ENCODE data around the gene LINC00305.

The LINC00305 gene

DNA sequence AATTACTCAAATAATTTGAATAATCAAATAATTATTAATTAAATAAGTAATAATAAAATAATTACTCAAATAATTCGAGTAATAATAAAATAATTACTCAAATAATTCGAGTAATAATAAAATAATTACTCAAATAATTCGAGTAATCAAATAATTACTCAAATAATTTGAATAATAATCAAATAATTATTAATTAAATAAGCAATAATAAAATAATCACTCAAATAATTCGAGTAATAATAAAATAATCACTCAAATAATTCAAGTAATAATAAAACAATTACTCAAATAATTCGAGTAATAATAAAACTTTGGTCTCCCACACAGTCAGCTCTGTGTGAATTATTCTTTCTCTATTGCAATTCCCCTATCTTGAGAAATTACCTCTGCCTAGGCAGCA is 30.0 kb upstream of the LINC00305 start:
- Histone ChIP-seq H3K4me3 (ENCODE audit: insufficient read length, low read depth) (no peak overlapping the region), H3K9ac (ENCODE audit: insufficient read length, low read depth) (no peak overlapping the region), H3K36me3 (ENCODE audit: insufficient read depth, insufficient read length, low read length) (no peaks in the 10 kb centered on the region), H3K27me3 (ENCODE audit: insufficient read depth, insufficient read length) (no peaks in the 10 kb centered on the region), H3K9me3 (ENCODE audit: insufficient read depth, low read length) (peaks cover 6% of the 10 kb centered on the region; the same call in 1 of the 2 replicates), H3K4me1 (ENCODE audit: insufficient read depth, insufficient read length) (no peaks in the 10 kb centered on the region)
- DNase-seq (ENCODE audit: low read depth, low spot score): no peak
- no peak for TF ChIP-seq SUZ12 (IDR thresholded peaks at IDR 0.05; ENCODE audit: extremely low read depth, insufficient read depth, insufficient read length)
- TF ChIP-seq YY1 (IDR thresholded peaks at IDR 0.05; ENCODE audit: insufficient read depth, insufficient read length): no peak
- no peak for TF ChIP-seq ZNF274 (IDR thresholded peaks at IDR 0.05; ENCODE audit: low read depth, low read length)

DNA sequence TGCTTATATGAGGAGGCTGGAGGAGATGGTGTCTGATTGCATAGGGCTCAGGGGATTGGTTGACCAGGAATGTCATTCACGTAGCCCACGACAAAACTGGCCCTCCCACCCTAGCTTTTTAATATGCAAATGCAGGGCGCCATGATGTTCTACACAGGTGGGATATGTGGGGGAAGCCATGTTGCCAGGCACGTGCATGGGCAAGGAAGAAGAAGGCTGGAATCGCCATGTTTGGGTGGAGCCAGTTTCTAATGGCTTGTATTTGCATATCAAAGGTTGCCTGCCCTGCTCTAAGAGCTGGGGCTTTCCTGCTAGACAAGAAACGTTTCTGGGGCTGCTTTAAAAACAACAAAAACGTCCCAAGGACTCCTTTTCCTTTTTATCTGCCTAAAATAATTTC is 26.5 kb upstream of the LINC00305 start:
- Histone ChIP-seq H3K4me3 (ENCODE audit: insufficient read length, low read depth) (no peak overlapping the region), H3K27me3 (ENCODE audit: insufficient read depth, insufficient read length) (no peaks in the 10 kb centered on the region), H3K9me3 (ENCODE audit: insufficient read depth, low read length) (peaks cover 6% of the 10 kb centered on the region; the same call in 1 of the 2 replicates), H3K4me1 (ENCODE audit: insufficient read depth, insufficient read length) (no peaks in the 10 kb centered on the region), H3K36me3 (ENCODE audit: insufficient read depth, insufficient read length, low read length) (no peaks in the 10 kb centered on the region), H3K9ac (ENCODE audit: insufficient read length, low read depth) (no peak overlapping the region)
- no peak for TF ChIP-seq SUZ12 (IDR thresholded peaks at IDR 0.05; ENCODE audit: extremely low read depth, insufficient read depth, insufficient read length)
- no peak for TF ChIP-seq ZNF274 (IDR thresholded peaks at IDR 0.05; ENCODE audit: low read depth, low read length)
- TF ChIP-seq YY1 (IDR thresholded peaks at IDR 0.05; ENCODE audit: insufficient read depth, insufficient read length): no peak
- DNase-seq (ENCODE audit: low read depth, low spot score): no peak

DNA sequence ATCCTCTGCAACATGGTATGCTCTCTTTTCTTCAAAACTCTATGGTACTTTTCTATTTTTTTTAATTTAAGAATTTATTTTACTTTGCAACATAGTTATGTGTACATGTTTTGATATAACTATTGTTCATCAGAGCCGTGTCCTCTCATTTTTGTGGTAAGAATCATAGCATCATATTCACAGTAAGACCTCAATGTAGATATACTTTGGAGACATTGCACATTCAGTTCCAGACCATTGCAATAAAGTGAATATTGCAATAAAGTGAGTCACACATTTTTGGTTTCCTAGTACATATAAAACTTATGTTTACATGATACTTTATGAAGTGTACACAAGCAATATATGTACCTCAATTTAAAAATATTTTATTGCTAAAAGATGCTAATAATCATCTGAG is 22.7 kb upstream of the LINC00305 start:
- TF ChIP-seq YY1 (IDR thresholded peaks at IDR 0.05; ENCODE audit: insufficient read depth, insufficient read length) (no peak), SUZ12 (IDR thresholded peaks at IDR 0.05; ENCODE audit: extremely low read depth, insufficient read depth, insufficient read length) (no peak), ZNF274 (IDR thresholded peaks at IDR 0.05; ENCODE audit: low read depth, low read length) (no peak)
- Histone ChIP-seq H3K4me3 (ENCODE audit: insufficient read length, low read depth) (no peak overlapping the region), H3K9ac (ENCODE audit: insufficient read length, low read depth) (no peak overlapping the region), H3K9me3 (ENCODE audit: insufficient read depth, low read length) (peaks cover 6% of the 10 kb centered on the region; the same call in 1 of the 2 replicates), H3K27me3 (ENCODE audit: insufficient read depth, insufficient read length) (no peaks in the 10 kb centered on the region), H3K4me1 (ENCODE audit: insufficient read depth, insufficient read length) (no peaks in the 10 kb centered on the region), H3K36me3 (ENCODE audit: insufficient read depth, insufficient read length, low read length) (no peaks in the 10 kb centered on the region)
- DNase-seq (ENCODE audit: low read depth, low spot score): no peak

DNA sequence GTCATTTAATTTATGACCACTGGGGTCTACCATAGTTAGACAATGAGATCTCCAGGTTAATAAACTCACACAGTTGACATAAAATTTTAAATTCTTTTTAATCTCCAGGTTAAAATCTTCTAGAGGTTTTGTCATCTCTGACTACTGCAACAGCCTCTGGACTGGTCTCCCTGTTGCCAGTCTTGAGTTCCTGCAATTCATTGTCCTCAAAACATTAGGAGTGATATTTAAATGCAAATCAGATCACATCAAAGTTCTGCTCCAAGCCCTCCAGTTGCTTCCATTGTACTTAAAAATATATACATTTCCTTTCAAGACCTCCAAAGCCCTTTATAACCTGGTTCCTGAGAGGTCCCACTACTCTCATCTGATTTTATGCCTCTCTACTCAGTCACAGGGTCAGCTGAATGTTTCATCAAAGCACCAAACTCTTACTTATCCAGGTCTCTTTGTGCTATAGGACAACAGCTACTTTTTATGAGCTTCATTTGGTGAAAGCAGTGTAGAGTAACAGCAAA is 18.6 kb upstream of the LINC00305 start:
- no peaks in the 10 kb centered on the region for H3K27me3 ChIP-seq (ENCODE audit: insufficient read depth, insufficient read length)
- H3K9me3 ChIP-seq (ENCODE audit: insufficient read depth, low read length): no peaks in the 10 kb centered on the region
- no peak for DNase-seq (ENCODE audit: low read depth, low spot score)
- H3K36me3 ChIP-seq (ENCODE audit: insufficient read depth, insufficient read length, low read length): no peaks in the 10 kb centered on the region
- no peaks in the 10 kb centered on the region for H3K4me1 ChIP-seq (ENCODE audit: insufficient read depth, insufficient read length)
- TF ChIP-seq YY1 (IDR thresholded peaks at IDR 0.05; ENCODE audit: insufficient read depth, insufficient read length): no peak
- H3K9ac ChIP-seq (ENCODE audit: insufficient read length, low read depth): no peak overlapping the region
- H3K4me3 ChIP-seq (ENCODE audit: insufficient read length, low read depth): no peak overlapping the region

DNA sequence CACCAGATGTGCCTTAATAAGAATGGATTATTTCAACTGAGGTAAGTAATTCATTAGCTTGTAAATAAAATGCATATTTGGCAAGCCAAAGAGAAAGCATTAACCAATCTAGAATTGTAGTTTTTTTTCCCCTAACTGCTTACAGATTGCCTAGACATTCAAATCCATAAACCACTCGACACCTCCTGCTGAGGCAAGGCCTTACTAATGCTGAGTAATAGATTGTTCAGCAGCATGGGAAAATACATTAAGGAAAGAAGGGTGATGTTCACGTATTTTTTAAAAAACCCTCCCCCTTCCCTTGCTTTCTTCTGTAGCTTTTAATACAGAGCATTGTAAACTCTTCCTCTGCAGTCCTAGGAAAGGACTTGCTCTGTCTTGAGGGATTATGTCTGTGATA is 17.0 kb upstream of the LINC00305 start:
- Histone ChIP-seq H3K9ac (ENCODE audit: insufficient read length, low read depth) (no peak overlapping the region), H3K9me3 (ENCODE audit: insufficient read depth, low read length) (no peaks in the 10 kb centered on the region), H3K4me3 (ENCODE audit: insufficient read length, low read depth) (no peak overlapping the region), H3K27me3 (ENCODE audit: insufficient read depth, insufficient read length) (no peaks in the 10 kb centered on the region), H3K36me3 (ENCODE audit: insufficient read depth, insufficient read length, low read length) (no peaks in the 10 kb centered on the region), H3K4me1 (ENCODE audit: insufficient read depth, insufficient read length) (no peaks in the 10 kb centered on the region)
- no peak for TF ChIP-seq SUZ12 (IDR thresholded peaks at IDR 0.05; ENCODE audit: extremely low read depth, insufficient read depth, insufficient read length)
- no peak for TF ChIP-seq ZNF274 (IDR thresholded peaks at IDR 0.05; ENCODE audit: low read depth, low read length)
- no peak for DNase-seq (ENCODE audit: low read depth, low spot score)

DNA sequence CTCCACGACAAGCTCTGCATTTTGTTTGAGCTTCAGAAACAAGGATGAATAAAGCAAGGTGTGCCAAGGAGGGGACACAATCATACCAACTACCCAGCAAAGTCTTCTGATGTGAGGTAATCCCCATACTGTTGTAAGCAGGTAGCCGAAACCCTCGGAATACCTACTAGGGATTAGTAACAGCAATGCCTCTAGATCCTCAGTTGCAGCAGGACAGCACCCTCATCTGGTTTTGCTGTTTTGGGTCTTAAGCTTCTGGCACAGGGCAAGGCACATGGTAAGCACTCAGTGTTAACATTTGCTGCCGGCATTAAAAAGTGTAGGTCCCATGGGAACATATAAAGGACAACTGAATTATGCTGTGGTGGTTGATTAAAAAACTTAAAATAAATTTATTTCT is 16.0 kb upstream of the LINC00305 start:
- H3K27me3 ChIP-seq (ENCODE audit: insufficient read depth, insufficient read length): no peaks in the 10 kb centered on the region
- DNase-seq (ENCODE audit: low read depth, low spot score): no peak
- no peaks in the 10 kb centered on the region for H3K9me3 ChIP-seq (ENCODE audit: insufficient read depth, low read length)
- H3K9ac ChIP-seq (ENCODE audit: insufficient read length, low read depth): no peak overlapping the region
- H3K4me3 ChIP-seq (ENCODE audit: insufficient read length, low read depth): no peak overlapping the region
- no peak for TF ChIP-seq SUZ12 (IDR thresholded peaks at IDR 0.05; ENCODE audit: extremely low read depth, insufficient read depth, insufficient read length)
- TF ChIP-seq ZNF274 (IDR thresholded peaks at IDR 0.05; ENCODE audit: low read depth, low read length): no peak
- TF ChIP-seq YY1 (IDR thresholded peaks at IDR 0.05; ENCODE audit: insufficient read depth, insufficient read length): no peak
- H3K36me3 ChIP-seq (ENCODE audit: insufficient read depth, insufficient read length, low read length): no peaks in the 10 kb centered on the region
- H3K4me1 ChIP-seq (ENCODE audit: insufficient read depth, insufficient read length): no peaks in the 10 kb centered on the region

DNA sequence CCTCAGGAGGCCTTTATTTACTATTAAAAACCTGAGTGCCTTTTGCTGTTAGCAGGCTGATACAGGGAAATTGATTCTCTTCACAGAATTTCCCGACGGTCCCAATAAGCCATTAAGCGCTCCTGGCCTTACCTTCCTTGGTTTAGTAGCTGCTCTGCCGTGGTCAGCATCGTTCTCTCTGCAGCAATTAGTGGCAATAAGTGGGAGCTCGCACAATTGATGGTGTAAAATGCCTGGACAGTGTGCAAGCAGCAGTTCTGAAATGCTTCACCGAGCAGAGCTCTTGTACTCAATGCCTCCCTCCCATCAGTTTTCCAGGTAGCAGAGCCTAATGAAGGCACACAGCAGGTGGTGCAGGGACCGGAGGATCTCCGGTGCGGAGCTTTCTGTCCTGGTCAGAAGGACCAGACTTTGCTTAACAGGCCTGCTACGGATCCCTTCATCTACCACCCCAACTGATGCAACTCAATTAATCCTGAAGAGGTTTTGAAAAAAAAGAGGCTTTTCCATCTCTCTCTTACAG is 1.1 kb upstream of the LINC00305 start:
- Histone ChIP-seq H3K27me3 (ENCODE audit: insufficient read depth, insufficient read length) (no peaks in the 10 kb centered on the region), H3K9ac (ENCODE audit: insufficient read length, low read depth) (no peak overlapping the region), H3K4me3 (ENCODE audit: insufficient read length, low read depth) (no peak overlapping the region), H3K4me1 (ENCODE audit: insufficient read depth, insufficient read length) (no peaks in the 10 kb centered on the region), H3K9me3 (ENCODE audit: insufficient read depth, low read length) (no peaks in the 10 kb centered on the region), H3K36me3 (ENCODE audit: insufficient read depth, insufficient read length, low read length) (no peaks in the 10 kb centered on the region)
- TF ChIP-seq SUZ12 (IDR thresholded peaks at IDR 0.05; ENCODE audit: extremely low read depth, insufficient read depth, insufficient read length) (no peak), ZNF274 (IDR thresholded peaks at IDR 0.05; ENCODE audit: low read depth, low read length) (no peak), YY1 (IDR thresholded peaks at IDR 0.05; ENCODE audit: insufficient read depth, insufficient read length) (no peak)
- no peak for DNase-seq (ENCODE audit: low read depth, low spot score)

All from NT2/D1 (cell line).